ENCODE results near the gene SPATA9. TPM values are rescaled to one million over a fixed set of nuclear protein-coding genes. Genes with fewer than 3 reads are reported as not detected.

The SPATA9 gene
- total RNA-seq, 1 experiment from 2014 or later = not detected

DNA sequence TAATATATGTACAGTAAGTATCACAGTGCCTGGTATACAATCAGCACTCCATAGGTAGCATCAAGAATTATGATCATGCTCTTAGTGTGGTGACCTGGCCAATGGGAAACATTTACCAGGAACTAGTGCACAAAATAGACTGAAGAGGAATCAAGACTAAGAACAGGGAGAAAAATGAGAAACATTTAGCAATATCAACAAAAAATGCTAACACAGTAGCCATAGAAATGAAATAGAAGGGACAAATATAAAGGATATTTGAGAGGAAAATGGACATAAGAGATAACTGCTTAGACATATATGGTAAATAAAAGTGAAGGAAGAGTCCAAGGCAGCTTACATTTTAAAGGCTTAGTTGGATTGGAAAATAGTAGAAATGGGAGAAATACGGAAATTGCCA lies 16.5 kb upstream of the SPATA9 start:
- Mint-ChIP-seq H3K27ac (no peak overlapping the region), H3K36me3 (ENCODE audit: insufficient read depth in 1 of 3, low read depth in 3 of 3) (no peaks in the 10 kb centered on the region), H3K9me3 (no peaks in the 10 kb centered on the region), H3K4me3 (no peak overlapping the region), H3K4me1 (peaks cover 0 to 3% of the 10 kb centered on the region in 2 experiments; a peak in 1 of 4 replicates), H3K27me3 (ENCODE audit: low read depth) (peaks cover 2% of the 10 kb centered on the region; the same call in 1 of the 2 replicates)
- Histone ChIP-seq H3K27ac (ENCODE audit: insufficient read length, low read depth, low read length) (no peak overlapping the region), H3K23ac (ENCODE audit: insufficient read length, low read depth, low read length) (no peak overlapping the region), H3K27me3 (ENCODE audit: insufficient read depth, low read length) (no peaks in the 10 kb centered on the region), H2BK12ac (ENCODE audit: insufficient read length, low read depth, low read length) (no peak overlapping the region), H3K79me1 (ENCODE audit: insufficient read depth, low read depth, low read length, poor library complexity, severe bottlenecking) (no peaks in the 10 kb centered on the region), H3T11ph (ENCODE audit: low read length) (no peak overlapping the region), H4K20me1 (ENCODE audit: control insufficient read depth, insufficient read depth, insufficient read length) (no peaks in the 10 kb centered on the region), H3K9ac (ENCODE audit: extremely low read depth, insufficient read length, low read length) (no peak overlapping the region), H3K4me1 (ENCODE audit: insufficient read depth, low read length) (no peaks in the 10 kb centered on the region), H3K4me2 (ENCODE audit: insufficient read depth, insufficient read length, low read length) (no peak overlapping the region), H3K18ac (ENCODE audit: insufficient read length, low read depth, low read length) (no peak overlapping the region), H3K14ac (ENCODE audit: insufficient read depth, low read length) (no peak overlapping the region), H4K5ac (ENCODE audit: insufficient read length, low read depth, low read length) (no peak overlapping the region), H2BK20ac (ENCODE audit: low read depth, low read length, poor library complexity, severe bottlenecking) (no peak overlapping the region), H2AFZ (ENCODE audit: low read length) (no peak overlapping the region), H3K23me2 (ENCODE audit: insufficient read length, low read depth, low read length, poor library complexity, severe bottlenecking) (no peaks in the 10 kb centered on the region), H3K9me3 (ENCODE audit: control insufficient read depth, low read depth, low read length) (no peaks in the 10 kb centered on the region), H2AK5ac (ENCODE audit: insufficient read length, low read length) (no peak overlapping the region), H2BK5ac (ENCODE audit: insufficient read length, low read length) (no peak overlapping the region), H3K4ac (ENCODE audit: low read depth, low read length) (no peak overlapping the region), H2BK120ac (ENCODE audit: low read depth, low read length, poor library complexity, severe bottlenecking) (no peak overlapping the region), H3K56ac (ENCODE audit: insufficient read length, low read depth, low read length) (no peak overlapping the region), H2BK15ac (ENCODE audit: low read depth, low read length) (no peak overlapping the region), H3K79me2 (ENCODE audit: insufficient read depth, low read length) (no peaks in the 10 kb centered on the region), H4K91ac (ENCODE audit: insufficient read length, low read depth, low read length) (no peak overlapping the region), H4K8ac (replicated peaks; ENCODE audit: insufficient read length, low read depth, low read length) (no peak overlapping the region)
- no peak for DNase-seq
- TF ChIP-seq, protein P1, sequence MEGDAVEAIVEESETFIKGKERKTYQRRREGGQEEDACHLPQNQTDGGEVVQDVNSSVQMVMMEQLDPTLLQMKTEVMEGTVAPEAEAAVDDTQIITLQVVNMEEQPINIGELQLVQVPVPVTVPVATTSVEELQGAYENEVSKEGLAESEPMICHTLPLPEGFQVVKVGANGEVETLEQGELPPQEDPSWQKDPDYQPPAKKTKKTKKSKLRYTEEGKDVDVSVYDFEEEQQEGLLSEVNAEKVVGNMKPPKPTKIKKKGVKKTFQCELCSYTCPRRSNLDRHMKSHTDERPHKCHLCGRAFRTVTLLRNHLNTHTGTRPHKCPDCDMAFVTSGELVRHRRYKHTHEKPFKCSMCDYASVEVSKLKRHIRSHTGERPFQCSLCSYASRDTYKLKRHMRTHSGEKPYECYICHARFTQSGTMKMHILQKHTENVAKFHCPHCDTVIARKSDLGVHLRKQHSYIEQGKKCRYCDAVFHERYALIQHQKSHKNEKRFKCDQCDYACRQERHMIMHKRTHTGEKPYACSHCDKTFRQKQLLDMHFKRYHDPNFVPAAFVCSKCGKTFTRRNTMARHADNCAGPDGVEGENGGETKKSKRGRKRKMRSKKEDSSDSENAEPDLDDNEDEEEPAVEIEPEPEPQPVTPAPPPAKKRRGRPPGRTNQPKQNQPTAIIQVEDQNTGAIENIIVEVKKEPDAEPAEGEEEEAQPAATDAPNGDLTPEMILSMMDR (conservative IDR thresholded peaks at IDR 0.05) = no peak
- 100% methylated on average over 1 of the region's 1 CpG for WGBS (ENCODE audit: extremely low coverage, insufficient read length, low lambda C conversion rate)

Measured in H9 (cell line).